ENCODE results near the gene CPA2. TPM values are rescaled to one million over a fixed set of nuclear protein-coding genes. Genes with fewer than 3 reads are reported as not detected.

Gene CPA2
- total RNA-seq, 1 experiment from 2014 or later: 0.90 TPM

DNA sequence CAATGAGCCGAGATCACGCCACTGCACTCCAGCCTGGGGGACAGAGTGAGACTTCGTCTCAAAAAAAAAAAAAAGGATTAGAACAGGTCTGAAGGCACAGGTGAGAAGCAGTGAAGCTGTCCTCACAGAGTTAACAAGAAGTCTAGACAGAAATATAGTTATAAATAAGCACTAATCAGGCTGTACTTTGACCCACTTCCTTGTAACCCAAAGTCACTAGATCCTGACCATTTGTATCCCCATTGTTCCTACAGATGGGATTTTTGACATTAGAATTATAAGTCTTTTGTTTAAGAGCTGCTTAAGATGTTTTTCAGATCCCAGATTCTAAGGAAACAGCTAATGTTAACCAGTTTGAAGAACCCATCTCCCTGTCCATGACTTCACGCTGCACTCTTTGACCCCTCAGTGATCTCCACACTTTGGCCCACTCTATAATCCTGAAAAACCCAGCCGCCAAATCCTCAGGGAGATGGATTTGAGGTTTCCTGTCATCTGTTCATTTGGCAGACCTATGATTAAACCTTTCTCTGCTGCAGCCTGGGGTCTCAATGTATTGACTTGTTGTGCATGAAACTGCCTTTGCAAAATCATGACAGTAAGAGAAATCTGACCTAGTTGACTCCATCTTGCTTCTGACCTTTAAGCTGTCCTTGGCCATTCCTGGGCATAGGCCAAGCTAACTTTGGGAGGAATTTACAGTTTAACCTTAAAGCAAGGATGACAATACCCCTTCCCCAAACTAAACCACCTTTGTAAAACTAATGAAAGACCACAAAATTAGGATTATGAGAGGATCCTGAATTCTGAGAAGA is 47.6 kb upstream of the CPA2 start (continued):
- TF ChIP-seq, protein P1, sequence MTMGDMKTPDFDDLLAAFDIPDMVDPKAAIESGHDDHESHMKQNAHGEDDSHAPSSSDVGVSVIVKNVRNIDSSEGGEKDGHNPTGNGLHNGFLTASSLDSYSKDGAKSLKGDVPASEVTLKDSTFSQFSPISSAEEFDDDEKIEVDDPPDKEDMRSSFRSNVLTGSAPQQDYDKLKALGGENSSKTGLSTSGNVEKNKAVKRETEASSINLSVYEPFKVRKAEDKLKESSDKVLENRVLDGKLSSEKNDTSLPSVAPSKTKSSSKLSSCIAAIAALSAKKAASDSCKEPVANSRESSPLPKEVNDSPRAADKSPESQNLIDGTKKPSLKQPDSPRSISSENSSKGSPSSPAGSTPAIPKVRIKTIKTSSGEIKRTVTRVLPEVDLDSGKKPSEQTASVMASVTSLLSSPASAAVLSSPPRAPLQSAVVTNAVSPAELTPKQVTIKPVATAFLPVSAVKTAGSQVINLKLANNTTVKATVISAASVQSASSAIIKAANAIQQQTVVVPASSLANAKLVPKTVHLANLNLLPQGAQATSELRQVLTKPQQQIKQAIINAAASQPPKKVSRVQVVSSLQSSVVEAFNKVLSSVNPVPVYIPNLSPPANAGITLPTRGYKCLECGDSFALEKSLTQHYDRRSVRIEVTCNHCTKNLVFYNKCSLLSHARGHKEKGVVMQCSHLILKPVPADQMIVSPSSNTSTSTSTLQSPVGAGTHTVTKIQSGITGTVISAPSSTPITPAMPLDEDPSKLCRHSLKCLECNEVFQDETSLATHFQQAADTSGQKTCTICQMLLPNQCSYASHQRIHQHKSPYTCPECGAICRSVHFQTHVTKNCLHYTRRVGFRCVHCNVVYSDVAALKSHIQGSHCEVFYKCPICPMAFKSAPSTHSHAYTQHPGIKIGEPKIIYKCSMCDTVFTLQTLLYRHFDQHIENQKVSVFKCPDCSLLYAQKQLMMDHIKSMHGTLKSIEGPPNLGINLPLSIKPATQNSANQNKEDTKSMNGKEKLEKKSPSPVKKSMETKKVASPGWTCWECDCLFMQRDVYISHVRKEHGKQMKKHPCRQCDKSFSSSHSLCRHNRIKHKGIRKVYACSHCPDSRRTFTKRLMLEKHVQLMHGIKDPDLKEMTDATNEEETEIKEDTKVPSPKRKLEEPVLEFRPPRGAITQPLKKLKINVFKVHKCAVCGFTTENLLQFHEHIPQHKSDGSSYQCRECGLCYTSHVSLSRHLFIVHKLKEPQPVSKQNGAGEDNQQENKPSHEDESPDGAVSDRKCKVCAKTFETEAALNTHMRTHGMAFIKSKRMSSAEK (CRISPR knock-in tag; IDR thresholded peaks at IDR 0.05; ENCODE audit: borderline replicate concordance): no peak
- TF ChIP-seq, protein P2, sequence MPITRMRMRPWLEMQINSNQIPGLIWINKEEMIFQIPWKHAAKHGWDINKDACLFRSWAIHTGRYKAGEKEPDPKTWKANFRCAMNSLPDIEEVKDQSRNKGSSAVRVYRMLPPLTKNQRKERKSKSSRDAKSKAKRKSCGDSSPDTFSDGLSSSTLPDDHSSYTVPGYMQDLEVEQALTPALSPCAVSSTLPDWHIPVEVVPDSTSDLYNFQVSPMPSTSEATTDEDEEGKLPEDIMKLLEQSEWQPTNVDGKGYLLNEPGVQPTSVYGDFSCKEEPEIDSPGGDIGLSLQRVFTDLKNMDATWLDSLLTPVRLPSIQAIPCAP (CRISPR knock-in tag; IDR thresholded peaks at IDR 0.05): no peak
- TF ChIP-seq, protein P3, sequence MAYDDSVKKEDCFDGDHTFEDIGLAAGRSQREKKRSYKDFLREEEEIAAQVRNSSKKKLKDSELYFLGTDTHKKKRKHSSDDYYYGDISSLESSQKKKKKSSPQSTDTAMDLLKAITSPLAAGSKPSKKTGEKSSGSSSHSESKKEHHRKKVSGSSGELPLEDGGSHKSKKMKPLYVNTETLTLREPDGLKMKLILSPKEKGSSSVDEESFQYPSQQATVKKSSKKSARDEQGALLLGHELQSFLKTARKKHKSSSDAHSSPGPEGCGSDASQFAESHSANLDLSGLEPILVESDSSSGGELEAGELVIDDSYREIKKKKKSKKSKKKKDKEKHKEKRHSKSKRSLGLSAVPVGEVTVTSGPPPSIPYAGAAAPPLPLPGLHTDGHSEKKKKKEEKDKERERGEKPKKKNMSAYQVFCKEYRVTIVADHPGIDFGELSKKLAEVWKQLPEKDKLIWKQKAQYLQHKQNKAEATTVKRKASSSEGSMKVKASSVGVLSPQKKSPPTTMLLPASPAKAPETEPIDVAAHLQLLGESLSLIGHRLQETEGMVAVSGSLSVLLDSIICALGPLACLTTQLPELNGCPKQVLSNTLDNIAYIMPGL (CRISPR knock-in tag; IDR thresholded peaks at IDR 0.05): no peak
- no peak for TF ChIP-seq ZBTB21 (CRISPR knock-in tag; IDR thresholded peaks at IDR 0.05; ENCODE audit: borderline replicate concordance)

DNA sequence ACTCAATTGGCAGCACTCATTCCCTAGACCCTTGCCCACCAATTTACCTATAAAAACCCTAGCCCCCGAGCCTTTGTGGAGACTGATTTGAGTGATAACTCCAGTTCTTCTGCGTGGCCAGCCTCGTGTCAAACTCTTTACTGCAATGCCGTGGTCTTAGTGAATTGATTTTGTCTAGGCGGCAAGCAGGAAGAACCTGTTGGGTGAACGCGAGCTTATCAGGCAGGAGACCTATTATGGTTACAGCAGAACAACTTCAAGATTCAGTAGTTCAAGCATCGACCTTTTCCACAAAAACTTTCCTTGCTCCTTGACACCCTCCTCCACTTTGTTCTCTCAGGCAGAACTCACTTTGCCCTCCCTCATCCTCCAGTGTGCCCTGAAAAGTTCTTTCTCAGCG is 46.8 kb upstream of the CPA2 start:
- DNase-seq (ENCODE audit: low spot score) (no peak), ATAC-seq (no peak)
- no peak overlapping the region for H3K27ac Mint-ChIP-seq
- no peaks in the 10 kb centered on the region for H3K36me3 Mint-ChIP-seq
- H3K27me3 Mint-ChIP-seq (ENCODE audit: low read depth): peaks cover 7% of the 10 kb centered on the region; the same call in 1 of the 2 replicates
- TF ChIP-seq, protein P4, sequence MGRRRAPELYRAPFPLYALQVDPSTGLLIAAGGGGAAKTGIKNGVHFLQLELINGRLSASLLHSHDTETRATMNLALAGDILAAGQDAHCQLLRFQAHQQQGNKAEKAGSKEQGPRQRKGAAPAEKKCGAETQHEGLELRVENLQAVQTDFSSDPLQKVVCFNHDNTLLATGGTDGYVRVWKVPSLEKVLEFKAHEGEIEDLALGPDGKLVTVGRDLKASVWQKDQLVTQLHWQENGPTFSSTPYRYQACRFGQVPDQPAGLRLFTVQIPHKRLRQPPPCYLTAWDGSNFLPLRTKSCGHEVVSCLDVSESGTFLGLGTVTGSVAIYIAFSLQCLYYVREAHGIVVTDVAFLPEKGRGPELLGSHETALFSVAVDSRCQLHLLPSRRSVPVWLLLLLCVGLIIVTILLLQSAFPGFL (CRISPR knock-in tag; IDR thresholded peaks at IDR 0.05; ENCODE audit: borderline replicate concordance): no peak
- no peak for TF ChIP-seq SP1 (CRISPR knock-in tag; conservative IDR thresholded peaks at IDR 0.05)
- TF ChIP-seq, protein P5, sequence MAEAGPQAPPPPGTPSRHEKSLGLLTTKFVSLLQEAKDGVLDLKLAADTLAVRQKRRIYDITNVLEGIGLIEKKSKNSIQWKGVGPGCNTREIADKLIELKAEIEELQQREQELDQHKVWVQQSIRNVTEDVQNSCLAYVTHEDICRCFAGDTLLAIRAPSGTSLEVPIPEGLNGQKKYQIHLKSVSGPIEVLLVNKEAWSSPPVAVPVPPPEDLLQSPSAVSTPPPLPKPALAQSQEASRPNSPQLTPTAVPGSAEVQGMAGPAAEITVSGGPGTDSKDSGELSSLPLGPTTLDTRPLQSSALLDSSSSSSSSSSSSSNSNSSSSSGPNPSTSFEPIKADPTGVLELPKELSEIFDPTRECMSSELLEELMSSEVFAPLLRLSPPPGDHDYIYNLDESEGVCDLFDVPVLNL (CRISPR knock-in tag; IDR thresholded peaks at IDR 0.05; ENCODE audit: borderline replicate concordance, low read depth): no peak
- no peak for TF ChIP-seq GTF2I (CRISPR knock-in tag; conservative IDR thresholded peaks at IDR 0.05)
- no peak for TF ChIP-seq ZNF219 (CRISPR knock-in tag; IDR thresholded peaks at IDR 0.05; ENCODE audit: borderline replicate concordance)
- no peak overlapping the region for H3K4me3 Mint-ChIP-seq
- H3K9me3 Mint-ChIP-seq: peaks cover 8% of the 10 kb centered on the region; the same call in 1 of the 2 replicates
- no peaks in the 10 kb centered on the region for H3K4me1 Mint-ChIP-seq
- POLR2A ChIA-PET: no interaction called here
- CTCF ChIA-PET: no interaction called here

DNA sequence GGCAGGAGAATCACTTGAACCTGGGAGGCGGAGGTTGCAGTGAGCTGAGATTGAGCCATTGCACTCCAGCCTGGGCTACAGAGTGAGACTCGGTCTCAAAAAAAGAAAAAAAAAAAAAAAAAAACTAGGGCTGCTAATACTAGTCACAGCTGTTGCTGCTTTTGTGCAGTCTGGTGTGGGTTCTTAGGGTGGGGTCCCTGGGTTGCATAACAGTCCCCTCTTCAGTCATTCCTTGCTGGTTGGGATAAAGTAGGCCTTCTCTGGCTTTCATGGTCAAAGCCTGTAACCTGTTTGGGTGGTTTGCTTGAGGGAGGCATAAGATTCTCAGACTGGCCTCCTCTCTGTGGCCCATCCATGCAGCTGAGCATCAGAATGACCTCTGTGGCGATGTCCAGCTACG is 44.9 kb upstream of the CPA2 start:
- H3K36me3 Mint-ChIP-seq: peaks cover 4% of the 10 kb centered on the region; the same call in 1 of the 2 replicates
- no peak for TF ChIP-seq ZBTB21 (CRISPR knock-in tag; IDR thresholded peaks at IDR 0.05; ENCODE audit: borderline replicate concordance)
- no peak for TF ChIP-seq CBFB (CRISPR knock-in tag; IDR thresholded peaks at IDR 0.05; ENCODE audit: low read depth)
- TF ChIP-seq, protein P5 (CRISPR knock-in tag; IDR thresholded peaks at IDR 0.05; ENCODE audit: borderline replicate concordance, low read depth): no peak
- TF ChIP-seq, protein P6, sequence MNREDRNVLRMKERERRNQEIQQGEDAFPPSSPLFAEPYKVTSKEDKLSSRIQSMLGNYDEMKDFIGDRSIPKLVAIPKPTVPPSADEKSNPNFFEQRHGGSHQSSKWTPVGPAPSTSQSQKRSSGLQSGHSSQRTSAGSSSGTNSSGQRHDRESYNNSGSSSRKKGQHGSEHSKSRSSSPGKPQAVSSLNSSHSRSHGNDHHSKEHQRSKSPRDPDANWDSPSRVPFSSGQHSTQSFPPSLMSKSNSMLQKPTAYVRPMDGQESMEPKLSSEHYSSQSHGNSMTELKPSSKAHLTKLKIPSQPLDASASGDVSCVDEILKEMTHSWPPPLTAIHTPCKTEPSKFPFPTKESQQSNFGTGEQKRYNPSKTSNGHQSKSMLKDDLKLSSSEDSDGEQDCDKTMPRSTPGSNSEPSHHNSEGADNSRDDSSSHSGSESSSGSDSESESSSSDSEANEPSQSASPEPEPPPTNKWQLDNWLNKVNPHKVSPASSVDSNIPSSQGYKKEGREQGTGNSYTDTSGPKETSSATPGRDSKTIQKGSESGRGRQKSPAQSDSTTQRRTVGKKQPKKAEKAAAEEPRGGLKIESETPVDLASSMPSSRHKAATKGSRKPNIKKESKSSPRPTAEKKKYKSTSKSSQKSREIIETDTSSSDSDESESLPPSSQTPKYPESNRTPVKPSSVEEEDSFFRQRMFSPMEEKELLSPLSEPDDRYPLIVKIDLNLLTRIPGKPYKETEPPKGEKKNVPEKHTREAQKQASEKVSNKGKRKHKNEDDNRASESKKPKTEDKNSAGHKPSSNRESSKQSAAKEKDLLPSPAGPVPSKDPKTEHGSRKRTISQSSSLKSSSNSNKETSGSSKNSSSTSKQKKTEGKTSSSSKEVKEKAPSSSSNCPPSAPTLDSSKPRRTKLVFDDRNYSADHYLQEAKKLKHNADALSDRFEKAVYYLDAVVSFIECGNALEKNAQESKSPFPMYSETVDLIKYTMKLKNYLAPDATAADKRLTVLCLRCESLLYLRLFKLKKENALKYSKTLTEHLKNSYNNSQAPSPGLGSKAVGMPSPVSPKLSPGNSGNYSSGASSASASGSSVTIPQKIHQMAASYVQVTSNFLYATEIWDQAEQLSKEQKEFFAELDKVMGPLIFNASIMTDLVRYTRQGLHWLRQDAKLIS (CRISPR knock-in tag; IDR thresholded peaks at IDR 0.05; ENCODE audit: borderline replicate concordance): no peak
- TF ChIP-seq GRHL2 (CRISPR knock-in tag; IDR thresholded peaks at IDR 0.05; ENCODE audit: insufficient replicate concordance, severe bottlenecking): no peak
- TF ChIP-seq MYBL2 (CRISPR knock-in tag; IDR thresholded peaks at IDR 0.05): no peak
- TF ChIP-seq ATF1 (CRISPR knock-in tag; IDR thresholded peaks at IDR 0.05): no peak

More for the DNA sequence above, 44.9 kb upstream of the CPA2 start:
- ChIA-PET CTCF (interaction anchor here (0.7 kb wide), 1 partner anchor 271 kb away, joined by 3 read pairs; no protein-coding TSS in a partner anchor), POLR2A (no interaction called here)
- no peak for ATAC-seq
- Mint-ChIP-seq H3K4me3 (no peak overlapping the region), H3K27me3 (ENCODE audit: low read depth) (peaks cover 4% of the 10 kb centered on the region; the same call in 1 of the 2 replicates), H3K4me1 (no peaks in the 10 kb centered on the region), H3K9me3 (peaks cover 16% of the 10 kb centered on the region), H3K27ac (no peak overlapping the region)
- no peak for DNase-seq (ENCODE audit: low spot score)
